GM19463 (cell line): ENCODE results near the gene ZNF296.

ENCODE experiments used
- ATAC-seq: cut with Tn5 transposase; IDR thresholded peaks from one replicate; pipeline ENCODE4 v1.9.1; 2021; ENCODE audit warnings: mild to moderate bottlenecking, moderate library complexity; ENCODE audit not compliant: unreplicated experiment

ZNF296 gene

DNA sequence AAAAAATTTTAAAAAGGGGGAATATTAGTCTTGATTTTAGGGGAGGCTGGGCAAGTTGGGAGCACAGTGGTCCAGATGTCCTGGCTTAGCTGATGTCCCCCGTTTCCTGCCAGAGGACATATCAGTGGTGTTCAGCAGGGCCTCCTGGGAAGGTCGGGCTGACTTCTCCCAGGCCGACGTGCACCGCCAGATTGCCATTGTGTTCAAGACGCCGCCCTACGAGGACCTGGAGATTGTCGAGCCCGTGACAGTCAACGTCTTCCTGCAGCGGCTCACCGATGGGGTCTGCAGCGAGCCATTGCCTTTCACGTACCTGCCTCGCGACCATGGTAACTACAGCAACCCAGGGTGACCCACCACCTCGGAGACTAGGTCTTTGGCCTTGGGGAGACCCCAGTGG, 43.9 kb downstream of the ZNF296 start:
- no peak for ATAC-seq

- no peak for ATAC-seq
Observed at GRCh38 chr19:45030825-45031224, 45.5 kb downstream of the ZNF296 start.

- no peak for ATAC-seq
Observed at GRCh38 chr19:45027371-45027770, 48.9 kb downstream of the ZNF296 start.

- no peak for ATAC-seq
Observed at GRCh38 chr19:45025264-45025663, 51.0 kb downstream of the ZNF296 start.

GRCh38 chr19:45023048-45023447, 53.2 kb downstream of the ZNF296 start:
- ATAC-seq = no peak

GRCh38 chr19:45021971-45022370, 54.3 kb downstream of the ZNF296 start:
- no peak for ATAC-seq
